ENCODE measurements around the gene CHKA. TPM values are rescaled to one million over a fixed set of nuclear protein-coding genes. Genes with fewer than 3 reads are reported as not detected.

CHKA gene
- total and polyA plus RNA-seq, 2 experiments from 2014 or later = 3.6 to 4.2 TPM

GRCh38 chr11:68027667-68028066 lies 93.5 kb downstream of the CHKA start:
- H3K36me3 ChIP-seq (ENCODE audit: low read depth) = no peaks in the 10 kb centered on the region; the same call in 1 of the 2 replicates
- H3K4me1 ChIP-seq (ENCODE audit: insufficient read depth) = peaks cover 37% of the 10 kb centered on the region
- no peaks in the 10 kb centered on the region for H3K27me3 ChIP-seq (replicated peaks; ENCODE audit: insufficient read depth)
- no peaks in the 10 kb centered on the region for H3K9me2 ChIP-seq (ENCODE audit: insufficient read depth)
- peak overlapping the region; percentile 77 for H3K9ac ChIP-seq
- WGBS, 2 experiments (ENCODE audit: low coverage in 1 of 2, low lambda C conversion rate in 2 of 2, missing lambda C conversion rate in 2 of 2) = 83 to 87% methylated on average over 20 to 21 of the region's 21 CpGs
- H3F3A ChIP-seq (ENCODE audit: insufficient read depth) = peaks cover 24% of the 10 kb centered on the region
- peak overlapping the region; percentile 97 for H3K27ac ChIP-seq
- H2AFZ ChIP-seq = no peak overlapping the region
- peak overlapping the region; percentile 44 for H3K4me2 ChIP-seq (ENCODE audit: unreplicated experiment)
- no peaks in the 10 kb centered on the region for H4K20me1 ChIP-seq (ENCODE audit: insufficient read depth)
- H3K4me3 ChIP-seq = no peak overlapping the region
- in situ Hi-C loops (cut with MboI) = no loop called here
- no peak for DNase-seq
- H3K9me3 ChIP-seq (ENCODE audit: low read depth) = no peaks in the 10 kb centered on the region
- peaks cover 27% of the 10 kb centered on the region for H3K79me2 ChIP-seq (ENCODE audit: insufficient read depth)
- TF ChIP-seq EZH2 (IDR thresholded peaks at IDR 0.05; ENCODE audit: insufficient read depth, poor library complexity, severe bottlenecking) (no peak), EZH2phosphoT487 (IDR thresholded peaks at IDR 0.05; ENCODE audit: insufficient read depth, low read depth) (no peak)

- Histone ChIP-seq H3K9me2 (ENCODE audit: insufficient read depth) (no peaks in the 10 kb centered on the region), H3K27ac (peak overlapping the region; percentile 97; the same call in 1 of the 2 replicates), H3K27me3 (replicated peaks; ENCODE audit: insufficient read depth) (no peaks in the 10 kb centered on the region), H3K9me3 (ENCODE audit: low read depth) (no peaks in the 10 kb centered on the region), H3F3A (ENCODE audit: insufficient read depth) (peaks cover 24% of the 10 kb centered on the region), H3K4me3 (no peak overlapping the region), H3K79me2 (ENCODE audit: insufficient read depth) (peaks cover 16% of the 10 kb centered on the region), H3K36me3 (ENCODE audit: low read depth) (no peaks in the 10 kb centered on the region; the same call in 1 of the 2 replicates), H3K9ac (peak overlapping the region; percentile 77), H3K4me1 (ENCODE audit: insufficient read depth) (peaks cover 33% of the 10 kb centered on the region), H4K20me1 (ENCODE audit: insufficient read depth) (no peaks in the 10 kb centered on the region), H2AFZ (no peak overlapping the region), H3K4me2 (ENCODE audit: unreplicated experiment) (no peak overlapping the region)
- no peak for DNase-seq
- 89 to 92% methylated on average over 11 to 18 of the region's 18 CpGs for WGBS, 2 experiments (ENCODE audit: low coverage in 1 of 2, low lambda C conversion rate in 2 of 2, missing lambda C conversion rate in 2 of 2)
- in situ Hi-C loops (cut with MboI) = no loop called here
- TF ChIP-seq EZH2phosphoT487 (IDR thresholded peaks at IDR 0.05; ENCODE audit: insufficient read depth, low read depth) = no peak
Measured at GRCh38 chr11:68026391-68027105, 94.6 kb downstream of the CHKA start.

- DNase-seq = no peak
- Histone ChIP-seq H2AFZ (no peak overlapping the region), H3K9me3 (ENCODE audit: low read depth) (no peaks in the 10 kb centered on the region), H3K4me3 (no peak overlapping the region), H3K79me2 (ENCODE audit: insufficient read depth) (peaks cover 6% of the 10 kb centered on the region; the same call in 1 of the 2 replicates), H3K4me1 (ENCODE audit: insufficient read depth) (peaks cover 29% of the 10 kb centered on the region), H3K27me3 (replicated peaks; ENCODE audit: insufficient read depth) (no peaks in the 10 kb centered on the region), H3K36me3 (ENCODE audit: low read depth) (no peaks in the 10 kb centered on the region; the same call in 1 of the 2 replicates), H3K27ac (no peak overlapping the region), H3K9me2 (ENCODE audit: insufficient read depth) (no peaks in the 10 kb centered on the region), H3F3A (ENCODE audit: insufficient read depth) (peaks cover 24% of the 10 kb centered on the region), H3K4me2 (ENCODE audit: unreplicated experiment) (no peak overlapping the region), H3K9ac (no peak overlapping the region), H4K20me1 (ENCODE audit: insufficient read depth) (no peaks in the 10 kb centered on the region)
- WGBS, 2 experiments (ENCODE audit: low coverage in 1 of 2, low lambda C conversion rate in 2 of 2, missing lambda C conversion rate in 2 of 2) = 85 to 87% methylated on average over 5 of the region's 5 CpGs
- in situ Hi-C loops (cut with MboI) = no loop called here
- TF ChIP-seq EZH2phosphoT487 (IDR thresholded peaks at IDR 0.05; ENCODE audit: insufficient read depth, low read depth) = no peak
Measured at GRCh38 chr11:68025047-68025446, 96.1 kb downstream of the CHKA start.

- Histone ChIP-seq H3K27ac (no peak overlapping the region), H3F3A (ENCODE audit: insufficient read depth) (peaks cover 21% of the 10 kb centered on the region), H3K4me2 (ENCODE audit: unreplicated experiment) (no peak overlapping the region), H3K9ac (no peak overlapping the region), H2AFZ (no peak overlapping the region), H3K9me2 (ENCODE audit: insufficient read depth) (no peaks in the 10 kb centered on the region), H3K36me3 (ENCODE audit: low read depth) (no peaks in the 10 kb centered on the region; the same call in 1 of the 2 replicates), H3K9me3 (ENCODE audit: low read depth) (no peaks in the 10 kb centered on the region), H3K79me2 (ENCODE audit: insufficient read depth) (peaks cover 6% of the 10 kb centered on the region; the same call in 1 of the 2 replicates), H4K20me1 (ENCODE audit: insufficient read depth) (no peaks in the 10 kb centered on the region), H3K4me3 (no peak overlapping the region), H3K27me3 (replicated peaks; ENCODE audit: insufficient read depth) (no peaks in the 10 kb centered on the region), H3K4me1 (ENCODE audit: insufficient read depth) (peaks cover 24% of the 10 kb centered on the region)
- DNase-seq = no peak
- 80 to 87% methylated on average over 5 of the region's 5 CpGs for WGBS, 2 experiments (ENCODE audit: low coverage in 1 of 2, low lambda C conversion rate in 2 of 2, missing lambda C conversion rate in 2 of 2)
- no peak for TF ChIP-seq EZH2phosphoT487 (IDR thresholded peaks at IDR 0.05; ENCODE audit: insufficient read depth, low read depth)
- TF ChIP-seq EZH2 (IDR thresholded peaks at IDR 0.05; ENCODE audit: insufficient read depth, poor library complexity, severe bottlenecking) = no peak
- in situ Hi-C loops (cut with MboI) = no loop called here
Measured at GRCh38 chr11:68024508-68024907, 96.7 kb downstream of the CHKA start.
